HepG2 (cell line): ENCODE results near the gene UBE2M. TPM values are rescaled to one million over a fixed set of nuclear protein-coding genes. Genes with fewer than 3 reads are reported as not detected.

Experiments
- HNF4A ChIP-seq: sonication (generic); formaldehyde crosslinking; IDR thresholded peaks from 2 replicates; pipeline ENCODE4 v1.4.0; 2020; ENCODE audit warnings: missing genetic modification reagents
- KAT7 ChIP-seq: IDR thresholded peaks from 2 replicates; pipeline ENCODE4 v1.6.1; 2018; ENCODE audit warnings: borderline replicate concordance, missing compliant biosample characterization
- MIXL1 ChIP-seq: IDR thresholded peaks from 2 replicates; pipeline ENCODE4 v1.6.1; 2016
- NFIC ChIP-seq: IDR thresholded peaks from 2 replicates; pipeline ENCODE4 v1.6.1; 2012; ENCODE audit warnings: mild to moderate bottlenecking, low read length, inconsistent platforms
- NR3C1 ChIP-seq: sonication (generic); formaldehyde crosslinking; IDR thresholded peaks from 2 replicates; pipeline ENCODE4 v1.4.0; 2020; ENCODE audit warnings: missing genetic modification reagents
- NRL ChIP-seq: sonication (generic); formaldehyde crosslinking; IDR thresholded peaks from 2 replicates; pipeline ENCODE4 v1.5.0; 2020; ENCODE audit warnings: missing genetic modification reagents, mild to moderate bottlenecking, moderate library complexity, borderline replicate concordance
- PCBP2 ChIP-seq: fragments of 200-400 bp; formaldehyde crosslinking; optimal IDR thresholded peaks from 2 replicates; pipeline ENCODE3; 2018; ENCODE audit warnings: low read length, low read depth; ENCODE audit not compliant: poor library complexity, severe bottlenecking
- ZNF235 ChIP-seq: sonication (generic); formaldehyde crosslinking; IDR thresholded peaks from 2 replicates; pipeline ENCODE4 v1.8.1; 2023; ENCODE audit warnings: mild to moderate bottlenecking, missing genetic modification reagents, borderline replicate concordance
- ZNF788 ChIP-seq: sonication (generic); formaldehyde crosslinking; IDR thresholded peaks from 2 replicates; pipeline ENCODE4 v1.5.0; 2020; ENCODE audit warnings: mild to moderate bottlenecking, missing genetic modification reagents, borderline replicate concordance
- polyA plus RNA-seq, 8 experiments: library from polyadenylated mRNA; depleted of rRNA in 3 of 8; stranded (reverse) in 7 of 8; unstranded in 1 of 8; fragments of >200 nt; fragmentation: Illumina TruSeq in 4 of 8; extraction: Trizol in 4 of 8; gene quantifications; 2 replicates each; pipeline versions ENCODE4 v1.2.1 to v1.2.3, GENCODE V29; 2011 to 2016; ENCODE audit warnings: low read depth in 4 of 8, missing spikeins in 1 of 8, mixed read lengths in 1 of 8; ENCODE audit not compliant: insufficient read depth in 1 of 8
- total RNA-seq, 5 experiments: library from RNA; depleted of rRNA; stranded (reverse); fragments of >200 nt; fragmentation: Illumina TruSeq; extraction: Trizol; gene quantifications; 2 replicates each; pipeline ENCODE4 v1.2.3, GENCODE V29; 2016; ENCODE audit warnings: low read depth in 1 of 5
- TF ChIP-seq, protein P1 (sequence below): sonication (generic); formaldehyde crosslinking; IDR thresholded peaks from 2 replicates; pipeline ENCODE4 v1.9.0; 2021; ENCODE audit warnings: missing genetic modification reagents, borderline replicate concordance
- TF ChIP-seq, protein P2 (sequence below): sonication (generic); formaldehyde crosslinking; IDR thresholded peaks from 2 replicates; pipeline ENCODE4 v1.9.0; 2022; ENCODE audit warnings: low read depth, missing genetic modification reagents
- TF ChIP-seq, protein P3 (sequence below): sonication (generic); IDR thresholded peaks from 2 replicates; pipeline ENCODE4 v1.6.1; 2016; ENCODE audit warnings: low read depth, borderline replicate concordance
- TF ChIP-seq, protein P4 (sequence below): sonication (generic); formaldehyde crosslinking; conservative IDR thresholded peaks from 2 replicates; pipeline ENCODE4 v1.8.0; 2022; ENCODE audit warnings: missing genetic modification reagents
- TF ChIP-seq, protein P5 (sequence below): sonication (generic); formaldehyde crosslinking; IDR thresholded peaks from 2 replicates; pipeline ENCODE4 v1.5.0; 2020; ENCODE audit warnings: missing genetic modification reagents
- TF ChIP-seq, protein P6 (sequence below): sonication (generic); formaldehyde crosslinking; IDR thresholded peaks from 2 replicates; pipeline ENCODE4 v1.8.0; 2022; ENCODE audit warnings: mild to moderate bottlenecking, missing genetic modification reagents, borderline replicate concordance

The UBE2M gene
- total and polyA plus RNA-seq, 2 of the 13 experiments (the other 11 are each of a cell fraction or from before 2014, with no cell fraction given) = 36.2 to 50.3 TPM

DNA sequence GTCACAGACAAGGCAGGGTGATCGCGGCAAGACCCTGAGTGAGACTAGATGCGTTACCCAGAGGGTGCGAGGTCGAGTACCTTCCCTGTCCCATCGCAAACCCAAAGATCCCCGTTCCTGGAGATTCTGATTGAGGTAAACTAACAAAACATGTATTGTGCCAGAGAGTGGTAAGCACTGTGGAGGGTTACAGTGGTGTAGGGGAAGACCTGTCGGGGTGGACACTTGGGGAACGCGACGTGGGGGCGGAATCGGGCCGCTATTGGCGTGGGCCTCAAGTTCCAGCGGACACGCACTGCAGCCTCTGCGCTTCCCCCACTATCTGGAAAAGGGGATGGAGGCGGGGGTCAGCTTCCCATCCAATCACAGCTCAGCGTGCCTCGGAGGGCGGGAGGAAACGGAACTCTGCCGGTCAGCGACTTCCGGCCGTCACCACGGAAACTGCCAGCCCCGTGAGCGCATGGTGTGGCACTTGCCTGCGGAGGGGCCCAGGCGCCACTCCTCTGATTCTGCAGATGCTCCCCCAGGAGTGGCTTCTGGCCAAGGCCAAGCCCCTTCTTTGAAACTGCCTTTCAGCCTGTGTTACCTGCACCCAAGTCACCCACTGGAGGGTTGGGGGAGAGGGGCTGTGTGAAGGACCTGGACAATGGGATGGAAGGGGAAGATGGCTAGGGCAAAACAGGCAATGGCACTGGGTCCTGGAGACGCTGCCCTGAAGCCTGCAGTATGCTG is 1.0 kb upstream of the UBE2M start (continued):
- TF ChIP-seq, protein P1, sequence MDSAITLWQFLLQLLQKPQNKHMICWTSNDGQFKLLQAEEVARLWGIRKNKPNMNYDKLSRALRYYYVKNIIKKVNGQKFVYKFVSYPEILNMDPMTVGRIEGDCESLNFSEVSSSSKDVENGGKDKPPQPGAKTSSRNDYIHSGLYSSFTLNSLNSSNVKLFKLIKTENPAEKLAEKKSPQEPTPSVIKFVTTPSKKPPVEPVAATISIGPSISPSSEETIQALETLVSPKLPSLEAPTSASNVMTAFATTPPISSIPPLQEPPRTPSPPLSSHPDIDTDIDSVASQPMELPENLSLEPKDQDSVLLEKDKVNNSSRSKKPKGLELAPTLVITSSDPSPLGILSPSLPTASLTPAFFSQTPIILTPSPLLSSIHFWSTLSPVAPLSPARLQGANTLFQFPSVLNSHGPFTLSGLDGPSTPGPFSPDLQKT = no peak
- TF ChIP-seq MIXL1 = no peak; the same call in 1 of the 2 replicates
- TF ChIP-seq NRL (CRISPR knock-in tag) = peak; percentile 81
- peak; percentile 22; the same call in 1 of the 2 replicates for TF ChIP-seq NFIC
- peak; percentile 53; the same call in 1 of the 2 replicates for TF ChIP-seq KAT7 (CRISPR knock-in tag)
- TF ChIP-seq, protein P2, sequence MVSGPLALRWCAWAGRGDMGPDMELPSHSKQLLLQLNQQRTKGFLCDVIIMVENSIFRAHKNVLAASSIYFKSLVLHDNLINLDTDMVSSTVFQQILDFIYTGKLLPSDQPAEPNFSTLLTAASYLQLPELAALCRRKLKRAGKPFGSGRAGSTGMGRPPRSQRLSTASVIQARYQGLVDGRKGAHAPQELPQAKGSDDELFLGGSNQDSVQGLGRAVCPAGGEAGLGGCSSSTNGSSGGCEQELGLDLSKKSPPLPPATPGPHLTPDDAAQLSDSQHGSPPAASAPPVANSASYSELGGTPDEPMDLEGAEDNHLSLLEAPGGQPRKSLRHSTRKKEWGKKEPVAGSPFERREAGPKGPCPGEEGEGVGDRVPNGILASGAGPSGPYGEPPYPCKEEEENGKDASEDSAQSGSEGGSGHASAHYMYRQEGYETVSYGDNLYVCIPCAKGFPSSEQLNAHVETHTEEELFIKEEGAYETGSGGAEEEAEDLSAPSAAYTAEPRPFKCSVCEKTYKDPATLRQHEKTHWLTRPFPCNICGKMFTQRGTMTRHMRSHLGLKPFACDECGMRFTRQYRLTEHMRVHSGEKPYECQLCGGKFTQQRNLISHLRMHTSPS (CRISPR knock-in tag) = peak; percentile 52; the same call in 1 of the 2 replicates
- TF ChIP-seq ZNF235 (CRISPR knock-in tag) = 0 out of 2 replicates have a peak, but pooled peaks have one; percentile 66
- no peak for TF ChIP-seq HNF4A (CRISPR knock-in tag)
- TF ChIP-seq, protein P3, sequence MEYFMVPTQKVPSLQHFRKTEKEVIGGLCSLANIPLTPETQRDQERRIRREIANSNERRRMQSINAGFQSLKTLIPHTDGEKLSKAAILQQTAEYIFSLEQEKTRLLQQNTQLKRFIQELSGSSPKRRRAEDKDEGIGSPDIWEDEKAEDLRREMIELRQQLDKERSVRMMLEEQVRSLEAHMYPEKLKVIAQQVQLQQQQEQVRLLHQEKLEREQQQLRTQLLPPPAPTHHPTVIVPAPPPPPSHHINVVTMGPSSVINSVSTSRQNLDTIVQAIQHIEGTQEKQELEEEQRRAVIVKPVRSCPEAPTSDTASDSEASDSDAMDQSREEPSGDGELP = peak; percentile 15; the same call in 1 of the 2 replicates
- TF ChIP-seq, protein P4, sequence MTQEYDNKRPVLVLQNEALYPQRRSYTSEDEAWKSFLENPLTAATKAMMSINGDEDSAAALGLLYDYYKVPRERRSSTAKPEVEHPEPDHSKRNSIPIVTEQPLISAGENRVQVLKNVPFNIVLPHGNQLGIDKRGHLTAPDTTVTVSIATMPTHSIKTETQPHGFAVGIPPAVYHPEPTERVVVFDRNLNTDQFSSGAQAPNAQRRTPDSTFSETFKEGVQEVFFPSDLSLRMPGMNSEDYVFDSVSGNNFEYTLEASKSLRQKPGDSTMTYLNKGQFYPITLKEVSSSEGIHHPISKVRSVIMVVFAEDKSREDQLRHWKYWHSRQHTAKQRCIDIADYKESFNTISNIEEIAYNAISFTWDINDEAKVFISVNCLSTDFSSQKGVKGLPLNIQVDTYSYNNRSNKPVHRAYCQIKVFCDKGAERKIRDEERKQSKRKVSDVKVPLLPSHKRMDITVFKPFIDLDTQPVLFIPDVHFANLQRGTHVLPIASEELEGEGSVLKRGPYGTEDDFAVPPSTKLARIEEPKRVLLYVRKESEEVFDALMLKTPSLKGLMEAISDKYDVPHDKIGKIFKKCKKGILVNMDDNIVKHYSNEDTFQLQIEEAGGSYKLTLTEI (CRISPR knock-in tag) = no peak
- TF ChIP-seq, protein P5, sequence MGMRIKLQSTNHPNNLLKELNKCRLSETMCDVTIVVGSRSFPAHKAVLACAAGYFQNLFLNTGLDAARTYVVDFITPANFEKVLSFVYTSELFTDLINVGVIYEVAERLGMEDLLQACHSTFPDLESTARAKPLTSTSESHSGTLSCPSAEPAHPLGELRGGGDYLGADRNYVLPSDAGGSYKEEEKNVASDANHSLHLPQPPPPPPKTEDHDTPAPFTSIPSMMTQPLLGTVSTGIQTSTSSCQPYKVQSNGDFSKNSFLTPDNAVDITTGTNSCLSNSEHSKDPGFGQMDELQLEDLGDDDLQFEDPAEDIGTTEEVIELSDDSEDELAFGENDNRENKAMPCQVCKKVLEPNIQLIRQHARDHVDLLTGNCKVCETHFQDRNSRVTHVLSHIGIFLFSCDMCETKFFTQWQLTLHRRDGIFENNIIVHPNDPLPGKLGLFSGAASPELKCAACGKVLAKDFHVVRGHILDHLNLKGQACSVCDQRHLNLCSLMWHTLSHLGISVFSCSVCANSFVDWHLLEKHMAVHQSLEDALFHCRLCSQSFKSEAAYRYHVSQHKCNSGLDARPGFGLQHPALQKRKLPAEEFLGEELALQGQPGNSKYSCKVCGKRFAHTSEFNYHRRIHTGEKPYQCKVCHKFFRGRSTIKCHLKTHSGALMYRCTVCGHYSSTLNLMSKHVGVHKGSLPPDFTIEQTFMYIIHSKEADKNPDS = no peak
- no peak for TF ChIP-seq PCBP2
- TF ChIP-seq ZNF788 (CRISPR knock-in tag) = peak; percentile 15; the same call in 1 of the 2 replicates
- TF ChIP-seq NR3C1 (CRISPR knock-in tag) = no peak
- TF ChIP-seq, protein P6, sequence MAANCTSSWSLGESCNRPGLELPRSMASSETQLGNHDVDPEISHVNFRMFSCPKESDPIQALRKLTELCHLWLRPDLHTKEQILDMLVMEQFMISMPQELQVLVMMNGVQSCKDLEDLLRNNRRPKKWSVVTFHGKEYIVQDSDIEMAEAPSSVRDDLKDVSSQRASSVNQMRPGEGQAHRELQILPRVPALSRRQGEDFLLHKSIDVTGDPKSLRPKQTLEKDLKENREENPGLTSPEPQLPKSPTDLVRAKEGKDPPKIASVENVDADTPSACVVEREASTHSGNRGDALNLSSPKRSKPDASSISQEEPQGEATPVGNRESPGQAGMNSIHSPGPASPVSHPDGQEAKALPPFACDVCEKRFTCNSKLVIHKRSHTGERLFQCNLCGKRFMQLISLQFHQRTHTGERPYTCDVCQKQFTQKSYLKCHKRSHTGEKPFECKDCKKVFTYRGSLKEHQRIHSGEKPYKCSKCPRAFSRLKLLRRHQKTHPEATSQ (CRISPR knock-in tag) = no peak
